A549 treated with Hydrocortisone at 1 μM for 4 hours (cell line): Measurements from ENCODE around the gene AK6. TPM values are rescaled to one million over a fixed set of nuclear protein-coding genes. Genes with fewer than 3 reads are reported as not detected.

ENCODE experiments used
- total RNA-seq: library from RNA; stranded (reverse); fragments of 200-300 nt; extraction: Qiagen RNA extraction; gene quantifications from 5 replicates; pipeline ENCODE4 v1.2.3, GENCODE V29; 2022

The AK6 gene
- 36.3 to 50.9 TPM (median 49.8 TPM) in 5 replicates for total RNA-seq

DNA sequence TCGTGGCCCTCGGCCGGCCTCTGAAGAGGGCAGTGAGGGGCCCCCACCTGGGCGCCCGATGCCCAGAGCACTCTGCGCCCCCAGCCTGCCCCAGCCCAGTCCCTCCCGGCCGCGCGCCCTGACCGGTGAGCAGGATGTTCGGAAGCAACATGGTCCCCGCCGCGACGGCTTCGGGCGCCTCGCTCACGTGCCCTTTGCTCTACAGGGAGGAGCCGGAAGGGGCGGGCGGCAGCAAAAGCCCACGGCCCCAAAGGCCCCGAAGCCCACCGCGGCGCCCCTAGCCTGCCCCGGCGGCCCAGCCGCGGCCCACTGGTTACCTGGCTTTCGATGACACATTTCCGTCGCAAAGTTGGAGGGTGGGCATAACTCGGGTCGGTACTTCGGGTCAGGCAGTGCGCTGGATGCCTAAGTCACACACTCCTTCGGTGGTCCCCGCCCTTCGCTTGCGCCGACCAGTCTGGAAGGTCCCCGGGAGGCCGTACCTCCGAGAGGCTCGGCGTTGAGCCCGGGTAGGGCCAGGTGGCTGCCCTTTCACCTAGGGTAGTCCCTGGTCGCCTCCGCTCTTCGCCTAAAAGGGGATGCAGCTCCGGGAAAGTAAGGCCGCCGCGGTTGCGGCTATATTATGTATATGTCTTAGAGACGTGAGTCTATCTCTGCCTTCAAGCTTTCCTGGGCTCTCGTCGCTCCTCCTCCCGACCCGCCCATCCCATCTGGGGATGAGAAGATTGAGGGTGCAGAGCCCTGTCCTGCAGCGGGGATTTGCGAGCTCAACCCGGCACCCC, at the start of gene AK6, which contains the start of the genes RAD17 and TAF9:
Gene AK6 (minus strand): TSS at position 181 of the 782 bp plus-strand sequence. CDS start 30 bp downstream, at position 151.
Gene RAD17 (plus strand): TSS at position 479 of the 782 bp plus-strand sequence. CDS start 2,391 bp downstream, outside the sequence.
Gene TAF9 (minus strand): TSS at position 181 of the 782 bp plus-strand sequence. CDS start 3,783 bp downstream, outside the sequence.

GRCh38 chr5:69414885-69415583, 45.7 kb upstream of the AK6 start, which contains the start of gene MARVELD2:
Gene MARVELD2 (plus strand): TSS chr5:69415116. CDS start chr5:69419386, 4,270 bp downstream.

Other genes starting within 250 kb of the AK6 start
- 244 to 287 TPM (median 273 TPM) in 5 replicates for gene CCNB1, start 202.4 kb downstream of the AK6 start, total RNA-seq
- gene CENPH, start 179.9 kb downstream of the AK6 start, total RNA-seq: 26.0 to 31.0 TPM (median 28.8 TPM) in 5 replicates
- 52.7 to 71.8 TPM (median 54.4 TPM) in 5 replicates for gene CDK7, start 134.6 kb downstream of the AK6 start, total RNA-seq
- 2.8 to 4.0 TPM (median 3.3 TPM) in 5 replicates for gene CCDC125, start 36.7 kb downstream of the AK6 start, total RNA-seq
- 120 to 148 TPM (median 129 TPM) in 5 replicates for gene TAF9, start within 50 bp of the AK6 start, total RNA-seq
- 15.7 to 18.7 TPM (median 16.3 TPM) in 5 replicates for gene RAD17, start 298 bp upstream of the AK6 start, total RNA-seq
- gene MARVELD2, start 45.6 kb upstream of the AK6 start, total RNA-seq: 2.0 to 4.3 TPM (median 2.4 TPM) in 5 replicates
- 7.2 to 14.8 TPM (median 8.7 TPM) in 5 replicates for gene OCLN, start 123.3 kb upstream of the AK6 start, total RNA-seq
- gene GTF2H2C, start 190.7 kb upstream of the AK6 start, total RNA-seq: 32.0 to 41.4 TPM (median 32.2 TPM) in 5 replicates